Testis (tissue), 3 donors: ENCODE measurements around the gene SLC38A10. TPM values are rescaled to one million over a fixed set of nuclear protein-coding genes. Genes with fewer than 3 reads are reported as not detected.

Experiments used
- DNase-seq: peaks from one replicate; pipeline ENCODE4 v3.0.0-alpha.2; 2019
- H3K27ac ChIP-seq, 2 donors: fragments of 200-600 bp; sonication (generic); one replicate each; pipeline ENCODE4 v1.5.1; 2019
- H3K27me3 ChIP-seq: fragments of 200-600 bp; sonication (generic); one replicate; pipeline ENCODE4 v1.5.1; 2019
- H3K36me3 ChIP-seq: fragments of 200-600 bp; sonication (generic); one replicate; pipeline ENCODE4 v1.5.1; 2017; ENCODE audit warnings: low read depth; ENCODE audit errors: missing control alignments
- H3K4me1 ChIP-seq: fragments of 200-600 bp; sonication (generic); one replicate; pipeline ENCODE4 v1.5.1; 2019
- H3K4me3 ChIP-seq, 2 donors: fragments of 200-600 bp; sonication (generic); one replicate each; pipeline ENCODE4 v1.5.1; 2017 to 2019
- H3K9me3 ChIP-seq: fragments of 200-600 bp; sonication (generic); one replicate; pipeline ENCODE4 v1.5.1; 2017
- CTCF ChIP-seq, 3 experiments: fragments of 450-650 bp in 2 of 3; fragments of 200-600 bp in 1 of 3; sonication (generic) in 1 of 3; IDR thresholded peaks; one replicate each; pipeline ENCODE4 v1.5.1; 2016 to 2019; ENCODE audit warnings: antibody characterized with exemption in 3 of 3, mild to moderate bottlenecking in 2 of 3, moderate library complexity in 1 of 3
- POLR2A ChIP-seq: fragments of 450-650 bp; IDR thresholded peaks from one replicate; pipeline ENCODE4 v1.6.1; 2017; ENCODE audit warnings: antibody characterized with exemption, mild to moderate bottlenecking, moderate library complexity
- WGBS, 2 donors: methylation state at CpG; one replicate each; pipeline ENCODE4 v1.1.5; 2018; 5-methylcytosine and 5-hydroxymethylcytosine counted together
- intact Hi-C: fragments of 100-400 bp; cut with DNase I; formaldehyde crosslinking; loops from one replicate; pipeline ENCODE4 v1.15.1; 2023; ENCODE audit warnings: low total_unique reads
- polyA plus RNA-seq: library from polyadenylated mRNA; stranded (reverse); fragments of 350-450 nt; fragmentation: Illumina TruSeq; extraction: RNeasy Lipid Tissue Mini Kit (QIAGEN cat#74804); gene quantifications from one replicate; pipeline ENCODE4 v1.2.3, GENCODE V29; 2014; ENCODE audit warnings: low read depth, low replicate concordance; ENCODE audit not compliant: insufficient read depth
- total RNA-seq, 2 donors: library from RNA; depleted of rRNA; stranded (reverse); fragments of >200 nt; gene quantifications; one replicate each; pipeline ENCODE4 v1.2.3, GENCODE V29; 2016

The SLC38A10 gene
- total and polyA plus RNA-seq, 3 donors from 2014 or later = 77.1 to 150 (median 131) TPM

- Histone ChIP-seq H3K27me3 (no peaks in the 10 kb centered on the region), H3K36me3 (no peaks in the 10 kb centered on the region), H3K27ac (no peak overlapping the region), H3K9me3 (no peaks in the 10 kb centered on the region), H3K4me3 (no peak overlapping the region), H3K4me1 (peaks cover 30% of the 10 kb centered on the region)
- intact Hi-C loops = loop anchor here (10.0 kb wide), 1 partner anchor 80 kb away; no protein-coding TSS in a partner anchor
- WGBS, 2 donors = 50 to 61% methylated on average over 2 to 12 of the region's 12 CpGs
- no peak for DNase-seq
- no peak for TF ChIP-seq POLR2A
- TF ChIP-seq CTCF (IDR thresholded peaks at IDR 0.05) = no peak
Observed at GRCh38 chr17:81334391-81334901, 39.3 kb upstream of the SLC38A10 start.

GRCh38 chr17:81333616-81334368, 38.7 kb upstream of the SLC38A10 start:
- intact Hi-C loops = loop anchor here (10.0 kb wide), 1 partner anchor 79 kb away; no protein-coding TSS in a partner anchor
- DNase-seq = no peak
- H3K27me3 ChIP-seq = no peaks in the 10 kb centered on the region
- no peaks in the 10 kb centered on the region for H3K9me3 ChIP-seq
- no peak overlapping the region for H3K27ac ChIP-seq
- H3K36me3 ChIP-seq = no peaks in the 10 kb centered on the region
- peaks cover 23% of the 10 kb centered on the region for H3K4me1 ChIP-seq
- WGBS, 2 donors = 87 to 92% methylated on average over 23 to 24 of the region's 24 CpGs
- TF ChIP-seq POLR2A = no peak
- TF ChIP-seq CTCF (IDR thresholded peaks at IDR 0.05) = no peak
- H3K4me3 ChIP-seq = no peak overlapping the region

GRCh38 chr17:81332914-81333528, 37.9 kb upstream of the SLC38A10 start:
- intact Hi-C loops = loop anchor here (10.0 kb wide), 1 partner anchor 78 kb away; no protein-coding TSS in a partner anchor
- Histone ChIP-seq H3K27me3 (no peaks in the 10 kb centered on the region), H3K4me1 (peaks cover 22% of the 10 kb centered on the region), H3K9me3 (no peaks in the 10 kb centered on the region), H3K36me3 (no peaks in the 10 kb centered on the region), H3K27ac (no peak overlapping the region), H3K4me3 (no peak overlapping the region)
- WGBS, 2 donors = 86 to 88% methylated on average over 19 to 23 of the region's 23 CpGs
- TF ChIP-seq POLR2A (no peak), CTCF (IDR thresholded peaks at IDR 0.05) (no peak)
- no peak for DNase-seq

- no peak for DNase-seq
- no peak overlapping the region for H3K4me3 ChIP-seq
- H3K27me3 ChIP-seq = no peaks in the 10 kb centered on the region
- H3K27ac ChIP-seq = no peak overlapping the region
- peaks cover 19% of the 10 kb centered on the region for H3K4me1 ChIP-seq
- H3K9me3 ChIP-seq = no peaks in the 10 kb centered on the region
- no peaks in the 10 kb centered on the region for H3K36me3 ChIP-seq
- intact Hi-C loops = loop anchor here (10.0 kb wide), 1 partner anchor 77 kb away; no protein-coding TSS in a partner anchor
- TF ChIP-seq POLR2A (no peak), CTCF (IDR thresholded peaks at IDR 0.05) (no peak)
- 93 to 94% methylated on average over 16 to 18 of the region's 18 CpGs for WGBS, 2 donors
Observed at GRCh38 chr17:81332118-81332834, 37.2 kb upstream of the SLC38A10 start.
